ENCODE data around the gene CFAP20DC.

The CFAP20DC gene

GRCh38 chr3:58999774-59000160 is 50.1 kb downstream of the CFAP20DC start:
- no peaks in the 10 kb centered on the region for H3K36me3 ChIP-seq (replicated peaks; ENCODE audit: insufficient read depth, low read length)
- no peak overlapping the region for H3K9ac ChIP-seq (ENCODE audit: low read length)
- no peaks in the 10 kb centered on the region for H3K9me2 ChIP-seq (replicated peaks; ENCODE audit: insufficient read depth, low read length)
- H3K4me2 ChIP-seq (ENCODE audit: low read depth, low read length), result no peak overlapping the region
- H3F3A ChIP-seq (ENCODE audit: insufficient read depth, low read length), result no peaks in the 10 kb centered on the region
- H3K27ac ChIP-seq (ENCODE audit: low read length), result no peak overlapping the region
- H2AFZ ChIP-seq (ENCODE audit: low read length), result no peak overlapping the region
- H3K4me3 ChIP-seq (ENCODE audit: low read length), result no peak overlapping the region
- no peaks in the 10 kb centered on the region for H3K79me2 ChIP-seq (ENCODE audit: low read length)
- no peaks in the 10 kb centered on the region for H3K27me3 ChIP-seq (replicated peaks; ENCODE audit: insufficient read depth, low read length)
- no peaks in the 10 kb centered on the region for H4K20me1 ChIP-seq (ENCODE audit: insufficient read depth, low read length)
- no peaks in the 10 kb centered on the region for H3K4me1 ChIP-seq (ENCODE audit: low read length)
- H3K9me3 ChIP-seq (replicated peaks; ENCODE audit: insufficient read depth, low read length), result no peaks in the 10 kb centered on the region
- no peak for DNase-seq
- no peak for TF ChIP-seq EZH2phosphoT487 (IDR thresholded peaks at IDR 0.05; ENCODE audit: low read length)
- TF ChIP-seq EZH2 (optimal IDR thresholded peaks at IDR 0.05; ENCODE audit: low read depth, low read length), result no peak
- TF ChIP-seq CTCF (IDR thresholded peaks at IDR 0.05; ENCODE audit: low read length), result no peak

GRCh38 chr3:58999134-58999773 is 50.6 kb downstream of the CFAP20DC start:
- Histone ChIP-seq H2AFZ (ENCODE audit: low read length) (no peak overlapping the region), H3K27ac (ENCODE audit: low read length) (no peak overlapping the region), H3K9me2 (replicated peaks; ENCODE audit: insufficient read depth, low read length) (no peaks in the 10 kb centered on the region), H3K9ac (ENCODE audit: low read length) (no peak overlapping the region), H3K4me2 (ENCODE audit: low read depth, low read length) (no peak overlapping the region), H3K9me3 (replicated peaks; ENCODE audit: insufficient read depth, low read length) (no peaks in the 10 kb centered on the region), H3K79me2 (ENCODE audit: low read length) (no peaks in the 10 kb centered on the region), H3K4me1 (ENCODE audit: low read length) (no peaks in the 10 kb centered on the region), H4K20me1 (ENCODE audit: insufficient read depth, low read length) (no peaks in the 10 kb centered on the region), H3F3A (ENCODE audit: insufficient read depth, low read length) (no peaks in the 10 kb centered on the region), H3K4me3 (ENCODE audit: low read length) (no peak overlapping the region), H3K27me3 (replicated peaks; ENCODE audit: insufficient read depth, low read length) (no peaks in the 10 kb centered on the region), H3K36me3 (replicated peaks; ENCODE audit: insufficient read depth, low read length) (no peaks in the 10 kb centered on the region)
- DNase-seq, result no peak
- no peak for TF ChIP-seq EZH2 (optimal IDR thresholded peaks at IDR 0.05; ENCODE audit: low read depth, low read length)
- no peak for TF ChIP-seq CTCF (IDR thresholded peaks at IDR 0.05; ENCODE audit: low read length)
- no peak for TF ChIP-seq EZH2phosphoT487 (IDR thresholded peaks at IDR 0.05; ENCODE audit: low read length)

GRCh38 chr3:58998476-58999117 is 51.2 kb downstream of the CFAP20DC start:
- H3K9me2 ChIP-seq (replicated peaks; ENCODE audit: insufficient read depth, low read length), result no peaks in the 10 kb centered on the region
- H3K36me3 ChIP-seq (replicated peaks; ENCODE audit: insufficient read depth, low read length), result no peaks in the 10 kb centered on the region
- no peaks in the 10 kb centered on the region for H3K4me1 ChIP-seq (ENCODE audit: low read length)
- H3K9ac ChIP-seq (ENCODE audit: low read length), result no peak overlapping the region
- no peak overlapping the region for H2AFZ ChIP-seq (ENCODE audit: low read length)
- H3K4me2 ChIP-seq (ENCODE audit: low read depth, low read length), result no peak overlapping the region
- H3K4me3 ChIP-seq (ENCODE audit: low read length), result no peak overlapping the region
- H3F3A ChIP-seq (ENCODE audit: insufficient read depth, low read length), result no peaks in the 10 kb centered on the region
- H3K9me3 ChIP-seq (replicated peaks; ENCODE audit: insufficient read depth, low read length), result no peaks in the 10 kb centered on the region
- no peaks in the 10 kb centered on the region for H3K79me2 ChIP-seq (ENCODE audit: low read length)
- no peak overlapping the region for H3K27ac ChIP-seq (ENCODE audit: low read length)
- H3K27me3 ChIP-seq (replicated peaks; ENCODE audit: insufficient read depth, low read length), result no peaks in the 10 kb centered on the region
- H4K20me1 ChIP-seq (ENCODE audit: insufficient read depth, low read length), result no peaks in the 10 kb centered on the region
- TF ChIP-seq CTCF (IDR thresholded peaks at IDR 0.05; ENCODE audit: low read length), result no peak
- DNase-seq, result no peak
